HepG2 (cell line): ENCODE data around the gene ENKUR. TPM values are rescaled to one million over a fixed set of nuclear protein-coding genes. Genes with fewer than 3 reads are reported as not detected.

Source experiments
- ATAC-seq: fragments of 200-7000 bp; cut with Tn5 transposase; 3 replicates; pipeline ENCODE4 v1.9.1; 2020; ENCODE audit warnings: mild to moderate bottlenecking, moderate library complexity
- BruUV-seq: library from RNA; stranded (reverse); fragments of 400-500 nt; replicated peaks from 2 replicates; lab custom pipeline; 2021; lab: Mats Ljungman, UMichigan
- CTCF ChIA-PET: fragments of 300-600 bp; formaldehyde crosslinking; extraction: SDS; loops from one replicate; lab custom pipeline; 2021; ENCODE audit warnings: low total read pairs, inconsistent platforms, low intra/inter-chr PET ratio; lab: Yijun Ruan, JAX
- POLR2A ChIA-PET: fragments of 350-600 bp; sonication (Branson Sonifier 250); formaldehyde crosslinking; loops from one replicate; lab custom pipeline; 2020; ENCODE audit warnings: antibody characterized with exemption, inconsistent platforms; lab: Yijun Ruan, JAX
- DNase-seq: peaks from one replicate; pipeline ENCODE4 v3.0.0-alpha.2; 2015; ENCODE audit warnings: low spot score
- FAIRE-seq: peaks from 3 replicates; lab custom pipeline; 2011; peaks lifted over from hg19 to GRCh38; lab: Jason Lieb, UNC
- H2AFZ ChIP-seq: one replicate; pipeline ENCODE4 v1.6.1; 2011; ENCODE audit warnings: low read length, inconsistent platforms
- H3K27ac ChIP-seq: fragments of 300-600 bp; 3 replicates; pipeline ENCODE4 v1.8.0; 2011; ENCODE audit warnings: mixed run types, mild to moderate bottlenecking, mixed read lengths, low read length, inconsistent platforms; ENCODE audit not compliant: insufficient read depth; ENCODE audit errors: extremely low read length
- H3K27me3 ChIP-seq, 2 experiments: fragments of 200-600 bp in 1 of 2; 2 replicates in 1 of 2; 3 replicates in 1 of 2; pipeline versions ENCODE4 v1.6.0 to v1.8.0; 2011; ENCODE audit warnings: low read length in 2 of 2, mild to moderate bottlenecking in 2 of 2, moderate library complexity in 2 of 2, inconsistent platforms in 1 of 2; ENCODE audit not compliant: insufficient read depth in 2 of 2, control insufficient read depth in 1 of 2
- H3K36me3 ChIP-seq, 2 experiments: fragments of 200-600 bp in 1 of 2; replicated peaks in 1 of 2; 2 replicates in 1 of 2; 3 replicates in 1 of 2; pipeline versions ENCODE4 v1.5.1 to v1.8.0; 2011; ENCODE audit warnings: low read length in 2 of 2, inconsistent platforms in 1 of 2; ENCODE audit not compliant: insufficient read depth in 2 of 2, control insufficient read depth in 1 of 2
- H3K4me1 ChIP-seq: 2 replicates; pipeline ENCODE4 v1.5.1; 2012; ENCODE audit warnings: low read length, inconsistent platforms; ENCODE audit not compliant: insufficient read depth
- H3K4me2 ChIP-seq: 2 replicates; pipeline ENCODE4 v1.6.0; 2011; ENCODE audit warnings: low read depth, low read length, inconsistent platforms
- H3K4me3 ChIP-seq, 3 experiments: fragments of 200-600 bp in 1 of 3; sonication (generic), shearing (Covaris generic) in 1 of 3; replicated peaks in 1 of 3; 2 replicates each; pipeline ENCODE4 v1.5.1; 2011 to 2016; ENCODE audit warnings: low read length in 3 of 3, inconsistent platforms in 2 of 3, low read depth in 2 of 3, mild to moderate bottlenecking in 2 of 3, control low read depth in 1 of 3, mixed read lengths in 1 of 3; ENCODE audit not compliant: insufficient read depth in 1 of 3
- H3K79me2 ChIP-seq: one replicate; pipeline ENCODE4 v1.6.1; 2011; ENCODE audit warnings: low read length, inconsistent platforms; ENCODE audit not compliant: insufficient read depth
- H3K9ac ChIP-seq: 2 replicates; pipeline ENCODE4 v1.6.0; 2011; ENCODE audit warnings: mild to moderate bottlenecking, low read depth, low read length, inconsistent platforms; ENCODE audit not compliant: insufficient read depth
- H3K9me3 ChIP-seq: 2 replicates; pipeline ENCODE4 v1.5.1; 2012; ENCODE audit warnings: mild to moderate bottlenecking, low read length
- H4K20me1 ChIP-seq: 2 replicates; pipeline ENCODE4 v1.6.0; 2011; ENCODE audit warnings: inconsistent platforms, mild to moderate bottlenecking, low read length, moderate library complexity; ENCODE audit not compliant: insufficient read depth
- ARHGAP35 ChIP-seq: sonication (generic); formaldehyde crosslinking; IDR thresholded peaks from 2 replicates; pipeline ENCODE4 v1.9.0; 2022; ENCODE audit warnings: mild to moderate bottlenecking, inconsistent platforms, moderate library complexity, missing genetic modification reagents, borderline replicate concordance
- EEA1 ChIP-seq: sonication (generic); formaldehyde crosslinking; IDR thresholded peaks from 2 replicates; pipeline ENCODE4 v1.5.1; 2020; ENCODE audit warnings: mild to moderate bottlenecking, missing genetic modification reagents, borderline replicate concordance
- EHMT2 ChIP-seq: fragments of 200-600 bp; sonication (generic); IDR thresholded peaks from 2 replicates; pipeline ENCODE4 v1.7.0; 2017; ENCODE audit warnings: antibody characterized with exemption, low read depth, low read length, borderline replicate concordance
- ZNF256 ChIP-seq: sonication (generic); formaldehyde crosslinking; conservative IDR thresholded peaks from 2 replicates; pipeline ENCODE4 v1.4.0; 2020; ENCODE audit warnings: missing genetic modification reagents
- ZNF572 ChIP-seq: sonication (generic); formaldehyde crosslinking; IDR thresholded peaks from 2 replicates; pipeline ENCODE4 v1.5.1; 2020; ENCODE audit warnings: mild to moderate bottlenecking, missing genetic modification reagents
- WGBS: methylation state at CpG from one replicate; pipeline ENCODE4 v1.1.6; 2017; ENCODE audit warnings: low lambda C conversion rate; 5-methylcytosine and 5-hydroxymethylcytosine counted together
- in situ Hi-C: cut with HindIII; loops from 2 replicates; pipeline ENCODE4 v1.10.0; 2017; ENCODE audit warnings: low pct_unique_long_range_greater_than_20kb; ENCODE audit not compliant: extremely low pct_ligation_motif_present
- intact Hi-C: fragments of 100-400 bp; cut with micrococcal nuclease; formaldehyde crosslinking; loops from one replicate; pipeline ENCODE4 v1.10.0; 2022; ENCODE audit not compliant: unreplicated experiment
- polyA plus RNA-seq, 8 experiments: library from polyadenylated mRNA; depleted of rRNA in 3 of 8; stranded (reverse) in 7 of 8; unstranded in 1 of 8; fragments of >200 nt; fragmentation: Illumina TruSeq in 4 of 8; extraction: Trizol in 4 of 8; gene quantifications; 2 replicates each; pipeline versions ENCODE4 v1.2.1 to v1.2.3, GENCODE V29; 2011 to 2016; ENCODE audit warnings: low read depth in 4 of 8, missing spikeins in 1 of 8, mixed read lengths in 1 of 8; ENCODE audit not compliant: insufficient read depth in 1 of 8
- total RNA-seq, 5 experiments: library from RNA; depleted of rRNA; stranded (reverse); fragments of >200 nt; fragmentation: Illumina TruSeq; extraction: Trizol; gene quantifications; 2 replicates each; pipeline ENCODE4 v1.2.3, GENCODE V29; 2016; ENCODE audit warnings: low read depth in 1 of 5
- TF ChIP-seq, protein P1 (sequence below): sonication (generic); formaldehyde crosslinking; IDR thresholded peaks from 2 replicates; pipeline ENCODE4 v1.5.1; 2020; ENCODE audit warnings: missing genetic modification reagents, mild to moderate bottlenecking, borderline replicate concordance
- TF ChIP-seq, protein P2 (sequence below): sonication (generic); formaldehyde crosslinking; IDR thresholded peaks from 2 replicates; pipeline ENCODE4 v1.8.1; 2022; ENCODE audit warnings: mild to moderate bottlenecking, missing genetic modification reagents
- TF ChIP-seq, protein P3 (sequence below): sonication (generic); formaldehyde crosslinking; IDR thresholded peaks from one replicate; pipeline ENCODE4 v1.5.1; 2020; ENCODE audit warnings: mild to moderate bottlenecking, missing genetic modification reagents; ENCODE audit errors: not compliant biosample characterization
- TF ChIP-seq, protein P4 (sequence below): sonication (generic); formaldehyde crosslinking; IDR thresholded peaks from 2 replicates; pipeline ENCODE4 v1.4.0; 2020; ENCODE audit warnings: missing genetic modification reagents

The ENKUR gene
- total and polyA plus RNA-seq, 2 of the 13 experiments (the other 11 are each of a cell fraction or from before 2014, with no cell fraction given), result 0.15 TPM

DNA sequence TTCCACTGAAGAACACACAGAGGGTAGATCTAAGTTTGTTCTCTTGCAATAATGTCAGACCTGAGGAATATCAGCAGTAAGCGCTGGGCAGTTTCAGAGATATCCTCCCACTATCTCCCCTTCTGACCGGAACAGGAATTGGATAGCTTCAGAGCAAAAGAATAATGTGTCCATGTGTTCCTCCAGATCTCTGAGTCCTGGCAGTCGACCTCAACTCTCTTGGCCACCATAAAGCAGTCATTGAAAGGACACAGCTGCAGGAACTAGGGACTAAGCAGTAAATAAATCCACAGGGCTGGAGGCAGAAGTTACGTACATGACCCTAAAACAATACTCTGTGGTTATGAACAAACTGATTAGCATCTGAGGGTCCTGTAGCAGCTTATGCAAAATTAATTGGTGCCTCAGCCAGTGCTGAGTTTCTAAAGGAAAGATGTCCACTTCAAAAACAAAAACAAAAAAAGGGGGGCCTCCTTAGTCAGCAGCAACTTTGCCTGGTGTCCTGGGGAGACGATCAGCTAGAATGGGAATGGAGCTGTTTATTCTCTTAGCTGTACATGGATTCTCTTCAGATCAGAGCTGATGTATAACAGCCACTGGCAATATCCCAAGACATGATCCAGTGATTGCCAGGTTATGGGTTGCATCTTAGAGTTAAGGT lies 57.1 kb downstream of the ENKUR start:
- ChIA-PET CTCF (no interaction called here), POLR2A (no interaction called here)
- no TSS peak for BruUV-seq
- intact Hi-C loops (no loop called here), in situ Hi-C loops (no loop called here)
- FAIRE-seq (no peak), DNase-seq (no peak), ATAC-seq (no peak)
- Histone ChIP-seq H3K9me3 (no peaks in the 10 kb centered on the region), H3K27me3 (no peaks in the 10 kb centered on the region), H3K4me1 (peaks cover 17% of the 10 kb centered on the region), H3K4me3 (no peak overlapping the region), H4K20me1 (no peaks in the 10 kb centered on the region), H3K27ac (no peak overlapping the region), H2AFZ (no peak overlapping the region), H3K79me2 (no peaks in the 10 kb centered on the region), H3K9ac (no peak overlapping the region), H3K36me3 (no peaks in the 10 kb centered on the region), H3K4me2 (no peak overlapping the region)
- whole genome bisulfite sequencing, result 71% methylated on average over 5 of the region's 5 CpGs
- TF ChIP-seq, protein P1, sequence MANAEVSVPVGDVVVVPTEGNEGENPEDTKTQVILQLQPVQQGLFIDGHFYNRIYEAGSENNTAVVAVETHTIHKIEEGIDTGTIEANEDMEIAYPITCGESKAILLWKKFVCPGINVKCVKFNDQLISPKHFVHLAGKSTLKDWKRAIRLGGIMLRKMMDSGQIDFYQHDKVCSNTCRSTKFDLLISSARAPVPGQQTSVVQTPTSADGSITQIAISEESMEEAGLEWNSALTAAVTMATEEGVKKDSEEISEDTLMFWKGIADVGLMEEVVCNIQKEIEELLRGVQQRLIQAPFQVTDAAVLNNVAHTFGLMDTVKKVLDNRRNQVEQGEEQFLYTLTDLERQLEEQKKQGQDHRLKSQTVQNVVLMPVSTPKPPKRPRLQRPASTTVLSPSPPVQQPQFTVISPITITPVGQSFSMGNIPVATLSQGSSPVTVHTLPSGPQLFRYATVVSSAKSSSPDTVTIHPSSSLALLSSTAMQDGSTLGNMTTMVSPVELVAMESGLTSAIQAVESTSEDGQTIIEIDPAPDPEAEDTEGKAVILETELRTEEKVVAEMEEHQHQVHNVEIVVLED (CRISPR knock-in tag), result no peak
- TF ChIP-seq ZNF572 (CRISPR knock-in tag) (no peak), EEA1 (no peak), ZNF256 (CRISPR knock-in tag) (no peak), EHMT2 (no peak), ARHGAP35 (no peak)
- TF ChIP-seq, protein P2, sequence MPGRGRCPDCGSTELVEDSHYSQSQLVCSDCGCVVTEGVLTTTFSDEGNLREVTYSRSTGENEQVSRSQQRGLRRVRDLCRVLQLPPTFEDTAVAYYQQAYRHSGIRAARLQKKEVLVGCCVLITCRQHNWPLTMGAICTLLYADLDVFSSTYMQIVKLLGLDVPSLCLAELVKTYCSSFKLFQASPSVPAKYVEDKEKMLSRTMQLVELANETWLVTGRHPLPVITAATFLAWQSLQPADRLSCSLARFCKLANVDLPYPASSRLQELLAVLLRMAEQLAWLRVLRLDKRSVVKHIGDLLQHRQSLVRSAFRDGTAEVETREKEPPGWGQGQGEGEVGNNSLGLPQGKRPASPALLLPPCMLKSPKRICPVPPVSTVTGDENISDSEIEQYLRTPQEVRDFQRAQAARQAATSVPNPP (CRISPR knock-in tag), result no peak
- TF ChIP-seq, protein P3, sequence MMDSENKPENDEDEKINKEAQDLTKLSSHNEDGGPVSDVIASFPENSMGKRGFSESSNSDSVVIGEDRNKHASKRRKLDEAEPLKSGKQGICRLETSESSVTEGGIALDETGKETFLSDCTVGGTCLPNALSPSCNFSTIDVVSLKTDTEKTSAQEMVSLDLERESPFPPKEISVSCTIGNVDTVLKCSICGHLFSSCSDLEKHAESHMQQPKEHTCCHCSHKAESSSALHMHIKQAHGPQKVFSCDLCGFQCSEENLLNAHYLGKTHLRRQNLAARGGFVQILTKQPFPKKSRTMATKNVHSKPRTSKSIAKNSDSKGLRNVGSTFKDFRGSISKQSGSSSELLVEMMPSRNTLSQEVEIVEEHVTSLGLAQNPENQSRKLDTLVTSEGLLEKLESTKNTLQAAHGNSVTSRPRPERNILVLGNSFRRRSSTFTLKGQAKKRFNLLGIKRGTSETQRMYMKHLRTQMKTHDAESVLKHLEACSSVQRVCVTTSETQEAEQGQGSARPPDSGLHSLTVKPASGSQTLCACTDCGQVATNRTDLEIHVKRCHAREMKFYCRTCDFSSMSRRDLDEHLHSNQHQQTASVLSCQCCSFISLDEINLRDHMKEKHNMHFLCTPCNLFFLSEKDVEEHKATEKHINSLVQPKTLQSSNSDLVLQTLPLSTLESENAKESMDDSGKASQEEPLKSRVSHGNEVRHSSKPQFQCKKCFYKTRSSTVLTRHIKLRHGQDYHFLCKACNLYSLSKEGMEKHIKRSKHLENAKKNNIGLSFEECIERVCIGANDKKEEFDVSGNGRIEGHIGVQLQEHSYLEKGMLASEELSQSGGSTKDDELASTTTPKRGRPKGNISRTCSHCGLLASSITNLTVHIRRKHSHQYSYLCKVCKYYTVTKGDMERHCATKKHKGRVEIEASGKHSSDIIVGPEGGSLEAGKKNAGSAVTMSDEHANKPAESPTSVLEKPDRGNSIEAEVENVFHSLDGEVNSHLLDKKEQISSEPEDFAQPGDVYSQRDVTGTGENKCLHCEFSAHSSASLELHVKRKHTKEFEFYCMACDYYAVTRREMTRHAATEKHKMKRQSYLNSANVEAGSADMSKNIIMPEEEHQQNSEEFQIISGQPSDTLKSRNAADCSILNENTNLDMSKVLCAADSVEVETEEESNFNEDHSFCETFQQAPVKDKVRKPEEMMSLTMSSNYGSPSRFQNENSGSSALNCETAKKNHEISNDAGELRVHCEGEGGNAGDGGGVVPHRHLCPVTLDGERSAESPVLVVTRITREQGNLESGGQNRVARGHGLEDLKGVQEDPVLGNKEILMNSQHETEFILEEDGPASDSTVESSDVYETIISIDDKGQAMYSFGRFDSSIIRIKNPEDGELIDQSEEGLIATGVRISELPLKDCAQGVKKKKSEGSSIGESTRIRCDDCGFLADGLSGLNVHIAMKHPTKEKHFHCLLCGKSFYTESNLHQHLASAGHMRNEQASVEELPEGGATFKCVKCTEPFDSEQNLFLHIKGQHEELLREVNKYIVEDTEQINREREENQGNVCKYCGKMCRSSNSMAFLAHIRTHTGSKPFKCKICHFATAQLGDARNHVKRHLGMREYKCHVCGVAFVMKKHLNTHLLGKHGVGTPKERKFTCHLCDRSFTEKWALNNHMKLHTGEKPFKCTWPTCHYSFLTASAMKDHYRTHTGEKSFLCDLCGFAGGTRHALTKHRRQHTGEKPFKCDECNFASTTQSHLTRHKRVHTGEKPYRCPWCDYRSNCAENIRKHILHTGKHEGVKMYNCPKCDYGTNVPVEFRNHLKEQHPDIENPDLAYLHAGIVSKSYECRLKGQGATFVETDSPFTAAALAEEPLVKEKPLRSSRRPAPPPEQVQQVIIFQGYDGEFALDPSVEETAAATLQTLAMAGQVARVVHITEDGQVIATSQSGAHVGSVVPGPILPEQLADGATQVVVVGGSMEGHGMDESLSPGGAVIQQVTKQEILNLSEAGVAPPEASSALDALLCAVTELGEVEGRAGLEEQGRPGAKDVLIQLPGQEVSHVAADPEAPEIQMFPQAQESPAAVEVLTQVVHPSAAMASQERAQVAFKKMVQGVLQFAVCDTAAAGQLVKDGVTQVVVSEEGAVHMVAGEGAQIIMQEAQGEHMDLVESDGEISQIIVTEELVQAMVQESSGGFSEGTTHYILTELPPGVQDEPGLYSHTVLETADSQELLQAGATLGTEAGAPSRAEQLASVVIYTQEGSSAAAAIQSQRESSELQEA (CRISPR knock-in tag), result no peak
- TF ChIP-seq, protein P4, sequence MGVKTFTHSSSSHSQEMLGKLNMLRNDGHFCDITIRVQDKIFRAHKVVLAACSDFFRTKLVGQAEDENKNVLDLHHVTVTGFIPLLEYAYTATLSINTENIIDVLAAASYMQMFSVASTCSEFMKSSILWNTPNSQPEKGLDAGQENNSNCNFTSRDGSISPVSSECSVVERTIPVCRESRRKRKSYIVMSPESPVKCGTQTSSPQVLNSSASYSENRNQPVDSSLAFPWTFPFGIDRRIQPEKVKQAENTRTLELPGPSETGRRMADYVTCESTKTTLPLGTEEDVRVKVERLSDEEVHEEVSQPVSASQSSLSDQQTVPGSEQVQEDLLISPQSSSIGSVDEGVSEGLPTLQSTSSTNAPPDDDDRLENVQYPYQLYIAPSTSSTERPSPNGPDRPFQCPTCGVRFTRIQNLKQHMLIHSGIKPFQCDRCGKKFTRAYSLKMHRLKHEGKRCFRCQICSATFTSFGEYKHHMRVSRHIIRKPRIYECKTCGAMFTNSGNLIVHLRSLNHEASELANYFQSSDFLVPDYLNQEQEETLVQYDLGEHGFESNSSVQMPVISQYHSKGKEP (CRISPR knock-in tag), result no peak
